Measurements from ENCODE around the gene ZNF581. TPM values are rescaled to one million over a fixed set of nuclear protein-coding genes. Genes with fewer than 3 reads are reported as not detected.
A peak's percentile ranks its signal among the peaks of the same experiment; 100 is the strongest.

Gene ZNF581
- total RNA-seq, 4 donors from 2014 or later = 20.1 to 27.3 (median 22.8) TPM

- TF ChIP-seq CTCF (IDR thresholded peaks at IDR 0.05) = no peak
- TF ChIP-seq POLR2A (IDR thresholded peaks at IDR 0.05) = no peak
- no peak overlapping the region for H3K4me3 ChIP-seq (ENCODE audit: low read depth, poor library complexity, severe bottlenecking)
- WGBS, 2 donors = 93 to 95% methylated on average over 53 to 55 of the region's 55 CpGs
- DNase-seq (ENCODE audit: low spot score in 2 of 2) = no peak
- intact Hi-C loops (cut with DNase I; ENCODE audit: low total_unique reads) = no loop called here
Measured at GRCh38 chr19:55621673-55622231, 21.7 kb upstream of the ZNF581 start.

- intact Hi-C loops (cut with DNase I; ENCODE audit: low total_unique reads) = no loop called here
- no peak for TF ChIP-seq CTCF (IDR thresholded peaks at IDR 0.05)
- TF ChIP-seq POLR2A (IDR thresholded peaks at IDR 0.05) = no peak
- H3K4me3 ChIP-seq (ENCODE audit: low read depth, poor library complexity, severe bottlenecking) = no peak overlapping the region
- DNase-seq (ENCODE audit: low spot score in 2 of 2) = no peak
- WGBS, 2 donors = 92 to 94% methylated on average over 32 to 40 of the region's 40 CpGs
Measured at GRCh38 chr19:55622242-55622969, 21.0 kb upstream of the ZNF581 start.

GRCh38 chr19:55623130-55623529 lies 20.3 kb upstream of the ZNF581 start:
- intact Hi-C loops (cut with DNase I; ENCODE audit: low total_unique reads) = no loop called here
- 89 to 91% methylated on average over 7 of the region's 7 CpGs for WGBS, 2 donors
- no peak for TF ChIP-seq POLR2A (IDR thresholded peaks at IDR 0.05)
- TF ChIP-seq CTCF (IDR thresholded peaks at IDR 0.05) = no peak
- no peak for DNase-seq (ENCODE audit: low spot score in 2 of 2)
- no peak overlapping the region for H3K4me3 ChIP-seq (ENCODE audit: low read depth, poor library complexity, severe bottlenecking)

GRCh38 chr19:55623561-55623960 lies 19.9 kb upstream of the ZNF581 start:
- intact Hi-C loops (cut with DNase I; ENCODE audit: low total_unique reads) = no loop called here

GRCh38 chr19:55624109-55625003 lies 19.1 kb upstream of the ZNF581 start, which contains the start of gene ZNF784:
Gene ZNF784, minus strand, starts transcription at chr19:55624566. Its CDS starts 5 bp downstream, at chr19:55624561.
- TF ChIP-seq CTCF (IDR thresholded peaks at IDR 0.05) (no peak), POLR2A (IDR thresholded peaks at IDR 0.05) (no peak)
- WGBS, 2 donors = 1% methylated on average over 26 to 39 of the region's 56 CpGs
- intact Hi-C loops (cut with DNase I; ENCODE audit: low total_unique reads) = no loop called here
- DNase-seq (ENCODE audit: low spot score in 2 of 2) = peak; percentile 89 to 99
- peak within 1 kb of the TSS; percentile 26 for H3K4me3 ChIP-seq (ENCODE audit: low read depth, poor library complexity, severe bottlenecking)

More at GRCh38 chr19:55623561-55623960, 19.9 kb upstream of the ZNF581 start:
- 44 to 49% methylated on average over 7 of the region's 7 CpGs for WGBS, 2 donors
- DNase-seq (ENCODE audit: low spot score in 2 of 2) = no peak
- H3K4me3 ChIP-seq (ENCODE audit: low read depth, poor library complexity, severe bottlenecking) = no peak overlapping the region
- TF ChIP-seq CTCF (IDR thresholded peaks at IDR 0.05) (no peak), POLR2A (IDR thresholded peaks at IDR 0.05) (no peak)
